Parathyroid adenoma (tissue), 2 donors: Measurements from ENCODE around the gene PMFBP1.

Source experiments
- H2AFZ ChIP-seq: fragments of 300-600 bp; sonication (generic); one replicate; pipeline ENCODE4 v1.7.0; 2017; ENCODE audit warnings: antibody characterized with exemption, mild to moderate bottlenecking
- H3K27ac ChIP-seq: fragments of 300-600 bp; sonication (generic); one replicate; pipeline ENCODE4 v1.7.0; 2017
- H3K27me3 ChIP-seq: fragments of 300-600 bp; sonication (generic); one replicate; pipeline ENCODE4 v1.7.0; 2017; ENCODE audit warnings: low read length; ENCODE audit not compliant: control insufficient read depth, insufficient read depth
- H3K36me3 ChIP-seq: fragments of 300-600 bp; sonication (generic); one replicate; pipeline ENCODE4 v1.7.0; 2017; ENCODE audit warnings: low read length; ENCODE audit not compliant: control insufficient read depth, insufficient read depth
- H3K4me1 ChIP-seq: fragments of 300-600 bp; sonication (generic); one replicate; pipeline ENCODE4 v1.7.0; 2017; ENCODE audit warnings: control low read depth
- H3K4me2 ChIP-seq: fragments of 300-600 bp; sonication (generic); one replicate; pipeline ENCODE4 v1.7.0; 2017; ENCODE audit warnings: low read length
- H3K4me3 ChIP-seq: fragments of 300-600 bp; sonication (generic); one replicate; pipeline ENCODE4 v1.7.0; 2017; ENCODE audit warnings: low read depth, low read length
- H3K79me2 ChIP-seq: fragments of 300-600 bp; sonication (generic); one replicate; pipeline ENCODE4 v1.7.0; 2017; ENCODE audit warnings: control low read depth
- H3K9ac ChIP-seq: fragments of 300-600 bp; sonication (generic); one replicate; pipeline ENCODE4 v1.7.0; 2017; ENCODE audit warnings: mild to moderate bottlenecking
- H3K9me3 ChIP-seq: fragments of 300-600 bp; sonication (generic); one replicate; pipeline ENCODE4 v1.7.0; 2017; ENCODE audit warnings: low read length; ENCODE audit not compliant: control insufficient read depth
- TF ChIP-seq, protein P1 (sequence below): fragments of 300-600 bp; sonication (generic); IDR thresholded peaks from one replicate; pipeline ENCODE4 v1.7.0; 2017; ENCODE audit warnings: antibody characterized with exemption, mild to moderate bottlenecking
- donor health status: primary hyperparathyroidism.

The PMFBP1 gene

GRCh38 chr16:72174726-72175125 lies 2.8 kb upstream of the PMFBP1 start:
- H3K79me2 ChIP-seq = no peaks in the 10 kb centered on the region
- H3K9ac ChIP-seq = no peak overlapping the region
- H3K27me3 ChIP-seq = no peaks in the 10 kb centered on the region
- H3K4me3 ChIP-seq = no peak overlapping the region
- H3K4me1 ChIP-seq = no peaks in the 10 kb centered on the region
- no peak overlapping the region for H3K4me2 ChIP-seq
- H3K9me3 ChIP-seq = no peaks in the 10 kb centered on the region
- H3K27ac ChIP-seq = no peak overlapping the region
- H2AFZ ChIP-seq = no peak overlapping the region
- no peaks in the 10 kb centered on the region for H3K36me3 ChIP-seq
- TF ChIP-seq, protein P1, sequence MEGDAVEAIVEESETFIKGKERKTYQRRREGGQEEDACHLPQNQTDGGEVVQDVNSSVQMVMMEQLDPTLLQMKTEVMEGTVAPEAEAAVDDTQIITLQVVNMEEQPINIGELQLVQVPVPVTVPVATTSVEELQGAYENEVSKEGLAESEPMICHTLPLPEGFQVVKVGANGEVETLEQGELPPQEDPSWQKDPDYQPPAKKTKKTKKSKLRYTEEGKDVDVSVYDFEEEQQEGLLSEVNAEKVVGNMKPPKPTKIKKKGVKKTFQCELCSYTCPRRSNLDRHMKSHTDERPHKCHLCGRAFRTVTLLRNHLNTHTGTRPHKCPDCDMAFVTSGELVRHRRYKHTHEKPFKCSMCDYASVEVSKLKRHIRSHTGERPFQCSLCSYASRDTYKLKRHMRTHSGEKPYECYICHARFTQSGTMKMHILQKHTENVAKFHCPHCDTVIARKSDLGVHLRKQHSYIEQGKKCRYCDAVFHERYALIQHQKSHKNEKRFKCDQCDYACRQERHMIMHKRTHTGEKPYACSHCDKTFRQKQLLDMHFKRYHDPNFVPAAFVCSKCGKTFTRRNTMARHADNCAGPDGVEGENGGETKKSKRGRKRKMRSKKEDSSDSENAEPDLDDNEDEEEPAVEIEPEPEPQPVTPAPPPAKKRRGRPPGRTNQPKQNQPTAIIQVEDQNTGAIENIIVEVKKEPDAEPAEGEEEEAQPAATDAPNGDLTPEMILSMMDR = no peak

- H3K4me2 ChIP-seq = no peak overlapping the region
- no peaks in the 10 kb centered on the region for H3K4me1 ChIP-seq
- H3K36me3 ChIP-seq = no peaks in the 10 kb centered on the region
- TF ChIP-seq, protein P1 = no peak
- no peak overlapping the region for H3K4me3 ChIP-seq
- H3K9me3 ChIP-seq = no peaks in the 10 kb centered on the region
- no peaks in the 10 kb centered on the region for H3K79me2 ChIP-seq
- H2AFZ ChIP-seq = no peak overlapping the region
- H3K27me3 ChIP-seq = no peaks in the 10 kb centered on the region
- H3K9ac ChIP-seq = no peak overlapping the region
- no peak overlapping the region for H3K27ac ChIP-seq
These were observed 2.0 kb upstream of the PMFBP1 start for GRCh38 chr16:72173997-72174396.

DNA sequence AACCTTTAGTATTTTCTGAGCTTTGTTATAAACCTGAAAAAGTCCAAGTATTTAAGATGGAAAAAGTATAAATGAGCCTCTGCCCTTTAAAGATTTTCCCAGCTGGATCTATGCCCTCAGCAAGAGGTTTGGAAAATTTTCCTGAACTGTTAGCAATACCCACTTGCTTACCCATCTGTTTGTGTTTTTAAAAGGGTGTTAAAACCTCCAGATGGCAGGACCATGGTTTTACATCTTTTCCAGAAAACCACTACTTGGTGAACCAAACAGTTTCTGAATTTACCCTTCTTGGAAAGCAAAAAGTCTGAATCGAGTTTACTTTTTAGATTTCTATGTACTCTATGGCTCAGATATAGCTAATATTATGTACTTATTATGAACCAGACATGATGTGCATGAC lies 719 bp downstream of the PMFBP1 start:
- Histone ChIP-seq H3K4me2 (no peak overlapping the region), H3K27ac (no peak overlapping the region), H3K4me3 (no peak overlapping the region)

GRCh38 chr16:72169708-72170107 lies 2.2 kb downstream of the PMFBP1 start:
- Histone ChIP-seq H3K36me3 (no peaks in the 10 kb centered on the region), H3K27ac (no peak overlapping the region), H3K4me3 (no peak overlapping the region), H3K9me3 (no peaks in the 10 kb centered on the region), H3K79me2 (no peaks in the 10 kb centered on the region), H3K9ac (no peak overlapping the region), H3K4me1 (peaks cover 3% of the 10 kb centered on the region), H3K4me2 (no peak overlapping the region), H3K27me3 (no peaks in the 10 kb centered on the region), H2AFZ (no peak overlapping the region)
- TF ChIP-seq, protein P1 = no peak

More for the DNA sequence above, 719 bp downstream of the PMFBP1 start:
- Histone ChIP-seq H3K4me1 (no peaks in the 10 kb centered on the region), H3K9ac (no peak overlapping the region), H3K79me2 (no peaks in the 10 kb centered on the region), H2AFZ (no peak overlapping the region), H3K27me3 (no peaks in the 10 kb centered on the region), H3K36me3 (no peaks in the 10 kb centered on the region), H3K9me3 (no peaks in the 10 kb centered on the region)
- TF ChIP-seq, protein P1 = no peak

- Histone ChIP-seq H2AFZ (no peak overlapping the region), H3K9me3 (no peaks in the 10 kb centered on the region), H3K79me2 (no peaks in the 10 kb centered on the region), H3K27ac (no peak overlapping the region), H3K4me2 (no peak overlapping the region), H3K36me3 (no peaks in the 10 kb centered on the region), H3K4me1 (peaks cover 9% of the 10 kb centered on the region), H3K9ac (no peak overlapping the region), H3K4me3 (no peak overlapping the region), H3K27me3 (no peaks in the 10 kb centered on the region)
- TF ChIP-seq, protein P1 = no peak
These were observed 3.6 kb downstream of the PMFBP1 start for GRCh38 chr16:72168365-72168764.
